Measurements from ENCODE around the gene HDAC11. TPM values are rescaled to one million over a fixed set of nuclear protein-coding genes. Genes with fewer than 3 reads are reported as not detected.
"Not testable (repeated sequence)": the region's sequence is repeated elsewhere in the genome, so short reads cannot be mapped to it uniquely, and the experiment has no call there.

The HDAC11 gene
- total RNA-seq (1 to 10 TPM; 7.1 to 7.6 TPM), polyA plus RNA-seq (1 to 10 TPM; 5.0 to 8.8 TPM)

GRCh38 chr3:13479582-13480339, at the start of gene HDAC11:
Gene HDAC11, plus strand, starts transcription at chr3:13480306. Its CDS starts 42 bp downstream, at chr3:13480348.
- Mint-ChIP-seq H3K9me3 (no peaks in the 10 kb centered on the region), H3K27ac (peak within 1 kb of the TSS; percentile 94 to 96 (median 96)), H3K36me3 (peaks cover 0 to 4% of the 10 kb centered on the region in 2 donors), H3K4me1 (peaks cover 6 to 35% (median 20%) of the 10 kb centered on the region in 4 donors), H3K27me3 (peaks cover 0 to under 1% of the 10 kb centered on the region in 2 donors), H3K4me3 (peak within 1 kb of the TSS; percentile 91 to 95 (median 94))
- Histone ChIP-seq H3K27ac (ENCODE audit: low read depth, low read length) (peak within 1 kb of the TSS; percentile 90), H3K4me3 (ENCODE audit: low read length in 2 of 2) (peak within 1 kb of the TSS; percentile 52 to 92), H3K4me1 (ENCODE audit: insufficient read depth, low read length) (peaks cover 28% of the 10 kb centered on the region), H3K27me3 (ENCODE audit: insufficient read depth, low read length) (no peaks in the 10 kb centered on the region), H3K9me3 (ENCODE audit: control insufficient read depth in 1 of 2, low read length in 2 of 2) (no peaks in the 10 kb centered on the region), H3K36me3 (ENCODE audit: insufficient read depth, low read length) (no peaks in the 10 kb centered on the region)
- POLR2A ChIA-PET (ENCODE audit: partially characterized antibody) = interaction anchor here (0.6 to 3.6 kb wide), 29 partner anchors 8 to 1469 kb away, joined by 3 to 21 read pairs (median 4); partner anchors contain the start of genes CCDC174, CHCHD4, LSM3 and NUP210
- intact Hi-C loops (cut with micrococcal nuclease) = loop anchor here (1.0 to 5.0 kb wide), 7 partner anchors 28 to 1468 kb away; partner anchors contain the start of genes CCDC174, LSM3, NR2C2 and NUP210
- peak; percentile 96 to 97 (median 96) for DNase-seq
- CTCF ChIA-PET (ENCODE audit: partially characterized antibody) = interaction anchor here (0.6 to 3.1 kb wide), 12 partner anchors 11 to 638 kb away, joined by 3 to 9 read pairs (median 4); partner anchors contain the start of genes RPL32 and WNT7A

GRCh38 chr3:13430411-13430875, 49.7 kb upstream of the HDAC11 start:
- H3K27me3 Mint-ChIP-seq; DNase-seq; H3K36me3 ChIP-seq (ENCODE audit: insufficient read depth, low read length); H3K9me3 Mint-ChIP-seq; H3K9me3 ChIP-seq (ENCODE audit: control insufficient read depth in 1 of 2, low read length in 2 of 2); intact Hi-C loops (cut with micrococcal nuclease); H3K36me3 Mint-ChIP-seq; H3K27ac ChIP-seq (ENCODE audit: low read depth, low read length); H3K4me3 Mint-ChIP-seq; H3K27me3 ChIP-seq (ENCODE audit: insufficient read depth, low read length); H3K4me3 ChIP-seq (ENCODE audit: low read length in 2 of 2): not testable (repeated sequence)
- CTCF ChIA-PET (ENCODE audit: partially characterized antibody) = interaction anchor here (4.4 to 6.3 kb wide), 2 partner anchors 14 to 22 kb away, joined by 33 to 54 read pairs; no protein-coding TSS in a partner anchor
- H3K4me1 ChIP-seq (ENCODE audit: insufficient read depth, low read length) = peaks cover 32% of the 10 kb centered on the region
- Mint-ChIP-seq H3K4me1 (peaks cover 15 to 35% (median 27%) of the 10 kb centered on the region in 4 donors), H3K27ac (peak overlapping the region in 1 of 7 donors; percentile 84)
- POLR2A ChIA-PET (ENCODE audit: partially characterized antibody) = interaction anchor here (2.8 to 5.9 kb wide), 2 partner anchors 10 to 15 kb away, joined by 42 to 86 read pairs; partner anchors contain the start of gene NUP210

- Mint-ChIP-seq H3K36me3 (no peaks in the 10 kb centered on the region), H3K27me3 (no peaks in the 10 kb centered on the region), H3K4me1 (peaks cover 10 to 28% (median 19%) of the 10 kb centered on the region in 4 donors), H3K9me3 (no peaks in the 10 kb centered on the region), H3K27ac (no peak overlapping the region), H3K4me3 (no peak overlapping the region)
- Histone ChIP-seq H3K4me3 (ENCODE audit: low read length in 2 of 2) (no peak overlapping the region), H3K4me1 (ENCODE audit: insufficient read depth, low read length) (peaks cover 22% of the 10 kb centered on the region), H3K36me3 (ENCODE audit: insufficient read depth, low read length) (no peaks in the 10 kb centered on the region), H3K27me3 (ENCODE audit: insufficient read depth, low read length) (no peaks in the 10 kb centered on the region), H3K27ac (ENCODE audit: low read depth, low read length) (no peak overlapping the region), H3K9me3 (ENCODE audit: control insufficient read depth in 1 of 2, low read length in 2 of 2) (no peaks in the 10 kb centered on the region)
- DNase-seq = no peak
- ChIA-PET CTCF (ENCODE audit: partially characterized antibody) (interaction anchor here (1.7 kb wide), 1 partner anchor 21 kb away, joined by 5 read pairs; no protein-coding TSS in a partner anchor), POLR2A (ENCODE audit: partially characterized antibody) (no interaction called here)
- intact Hi-C loops (cut with micrococcal nuclease) = no loop called here
Measured at GRCh38 chr3:13432093-13432492, 48.0 kb upstream of the HDAC11 start.

GRCh38 chr3:13433912-13434311, 46.2 kb upstream of the HDAC11 start:
- Mint-ChIP-seq H3K9me3 (no peaks in the 10 kb centered on the region), H3K27ac (peak overlapping the region in 1 of 7 donors; percentile 38), H3K4me1 (peaks cover 5 to 17% (median 10%) of the 10 kb centered on the region in 4 donors), H3K4me3 (no peak overlapping the region), H3K36me3 (no peaks in the 10 kb centered on the region), H3K27me3 (no peaks in the 10 kb centered on the region)
- no peaks in the 10 kb centered on the region for H3K36me3 ChIP-seq (ENCODE audit: insufficient read depth, low read length)
- intact Hi-C loops (cut with micrococcal nuclease) = no loop called here
- no peak overlapping the region for H3K27ac ChIP-seq (ENCODE audit: low read depth, low read length)
- no peaks in the 10 kb centered on the region for H3K9me3 ChIP-seq (ENCODE audit: control insufficient read depth in 1 of 2, low read length in 2 of 2)
- POLR2A ChIA-PET (ENCODE audit: partially characterized antibody) = interaction anchor here (1.1 kb wide), 2 partner anchors 13 kb away, joined by 3 to 4 read pairs; partner anchors contain the start of gene NUP210
- H3K4me1 ChIP-seq (ENCODE audit: insufficient read depth, low read length) = peaks cover 6% of the 10 kb centered on the region
- no peak overlapping the region for H3K4me3 ChIP-seq (ENCODE audit: low read length in 2 of 2)
- H3K27me3 ChIP-seq (ENCODE audit: insufficient read depth, low read length) = no peaks in the 10 kb centered on the region
- CTCF ChIA-PET (ENCODE audit: partially characterized antibody) = interaction anchor here (1.7 to 1.9 kb wide), 2 partner anchors 15 to 18 kb away, joined by 5 to 9 read pairs; partner anchors contain the start of gene NUP210
- no peak for DNase-seq

- CTCF ChIA-PET (ENCODE audit: partially characterized antibody) = interaction anchor here (0.9 kb wide), 1 partner anchor 12 kb away, joined by 3 read pairs; no protein-coding TSS in a partner anchor
- not testable (repeated sequence) for H3K27me3 ChIP-seq (ENCODE audit: insufficient read depth, low read length)
Measured at GRCh38 chr3:13436213-13436612, 43.9 kb upstream of the HDAC11 start.

GRCh38 chr3:13440204-13440817, 39.8 kb upstream of the HDAC11 start:
- H3K4me1 ChIP-seq (ENCODE audit: insufficient read depth, low read length) = no peaks in the 10 kb centered on the region
- no peak overlapping the region for H3K4me3 Mint-ChIP-seq
- no peaks in the 10 kb centered on the region for H3K27me3 ChIP-seq (ENCODE audit: insufficient read depth, low read length)
- H3K36me3 Mint-ChIP-seq = no peaks in the 10 kb centered on the region
- H3K27ac Mint-ChIP-seq = no peak overlapping the region
- H3K4me1 Mint-ChIP-seq = no peaks in the 10 kb centered on the region
- DNase-seq = no peak
- no peaks in the 10 kb centered on the region for H3K36me3 ChIP-seq (ENCODE audit: insufficient read depth, low read length)
- CTCF ChIA-PET (ENCODE audit: partially characterized antibody) = interaction anchor here (0.7 to 1.3 kb wide), 2 partner anchors 12 to 13 kb away, joined by 3 to 4 read pairs; no protein-coding TSS in a partner anchor
- POLR2A ChIA-PET (ENCODE audit: partially characterized antibody) = no interaction called here
- H3K9me3 ChIP-seq (ENCODE audit: control insufficient read depth in 1 of 2, low read length in 2 of 2) = no peaks in the 10 kb centered on the region
- intact Hi-C loops (cut with micrococcal nuclease) = no loop called here
- no peak overlapping the region for H3K27ac ChIP-seq (ENCODE audit: low read depth, low read length)
- no peak overlapping the region for H3K4me3 ChIP-seq (ENCODE audit: low read length in 2 of 2)
- H3K9me3 Mint-ChIP-seq = no peaks in the 10 kb centered on the region
- no peaks in the 10 kb centered on the region for H3K27me3 Mint-ChIP-seq

More at GRCh38 chr3:13436213-13436612, 43.9 kb upstream of the HDAC11 start:
- H3K36me3 ChIP-seq (ENCODE audit: insufficient read depth, low read length); H3K9me3 Mint-ChIP-seq; H3K27me3 Mint-ChIP-seq; H3K27ac ChIP-seq (ENCODE audit: low read depth, low read length); H3K36me3 Mint-ChIP-seq; DNase-seq; H3K4me1 Mint-ChIP-seq; H3K4me3 ChIP-seq (ENCODE audit: low read length in 2 of 2); H3K4me1 ChIP-seq (ENCODE audit: insufficient read depth, low read length); H3K9me3 ChIP-seq (ENCODE audit: control insufficient read depth in 1 of 2, low read length in 2 of 2); H3K4me3 Mint-ChIP-seq; intact Hi-C loops (cut with micrococcal nuclease); H3K27ac Mint-ChIP-seq: not testable (repeated sequence)
- POLR2A ChIA-PET (ENCODE audit: partially characterized antibody) = interaction anchor here (1.0 to 1.2 kb wide), 2 partner anchors 15 to 20 kb away, joined by 3 read pairs; no protein-coding TSS in a partner anchor

GRCh38 chr3:13442882-13443281, 37.2 kb upstream of the HDAC11 start:
- H3K27me3 Mint-ChIP-seq; H3K4me3 ChIP-seq (ENCODE audit: low read length in 2 of 2); H3K4me1 ChIP-seq (ENCODE audit: insufficient read depth, low read length); intact Hi-C loops (cut with micrococcal nuclease); H3K9me3 ChIP-seq (ENCODE audit: control insufficient read depth in 1 of 2, low read length in 2 of 2); H3K36me3 ChIP-seq (ENCODE audit: insufficient read depth, low read length); H3K27ac ChIP-seq (ENCODE audit: low read depth, low read length); POLR2A ChIA-PET (ENCODE audit: partially characterized antibody); H3K4me1 Mint-ChIP-seq; H3K9me3 Mint-ChIP-seq; DNase-seq; H3K27ac Mint-ChIP-seq; H3K36me3 Mint-ChIP-seq; H3K27me3 ChIP-seq (ENCODE audit: insufficient read depth, low read length); H3K4me3 Mint-ChIP-seq: not testable (repeated sequence)
- CTCF ChIA-PET (ENCODE audit: partially characterized antibody) = interaction anchor here (0.7 kb wide), 1 partner anchor 9 kb away, joined by 3 read pairs; no protein-coding TSS in a partner anchor
